Activated CD4-positive, alpha-beta T cell treated with anti-CD3 and anti-CD28 coated beads, Interleukin-2, amount 10 ng/mL, durations not matched to agents 24 days and 14 days (primary cell): ENCODE results near the gene TMEM40. TPM values are rescaled to one million over a fixed set of nuclear protein-coding genes. Genes with fewer than 3 reads are reported as not detected.
A peak's percentile ranks its signal among the peaks of the same experiment; 100 is the strongest.

ENCODE experiments used
- DNase-seq: peaks from one replicate; pipeline ENCODE4 v3.0.0; 2022
- H3K27ac Mint-ChIP-seq: one replicate; pipeline ENCODE4 v1.8.0; 2022; ENCODE audit warnings: mild to moderate bottlenecking, mixed read lengths
- H3K27me3 Mint-ChIP-seq: one replicate; pipeline ENCODE4 v1.8.0; 2022; ENCODE audit warnings: mixed read lengths
- H3K36me3 Mint-ChIP-seq: one replicate; pipeline ENCODE4 v1.8.0; 2022; ENCODE audit warnings: low read depth, mild to moderate bottlenecking, mixed read lengths
- H3K4me1 Mint-ChIP-seq: one replicate; pipeline ENCODE4 v1.8.0; 2021; ENCODE audit warnings: mixed read lengths
- H3K4me3 Mint-ChIP-seq: one replicate; pipeline ENCODE4 v1.8.0; 2022; ENCODE audit warnings: mild to moderate bottlenecking, moderate library complexity, mixed read lengths
- H3K9me3 Mint-ChIP-seq: one replicate; pipeline ENCODE4 v1.8.0; 2021; ENCODE audit warnings: mixed read lengths
- intact Hi-C: fragments of 100-400 bp; cut with micrococcal nuclease; formaldehyde crosslinking; loops from one replicate; pipeline ENCODE4 v1.15.1; 2023
- total RNA-seq: library from RNA; stranded (reverse); gene quantifications from 2 replicates; pipeline ENCODE4 v1.2.3, GENCODE V29; 2022

Gene TMEM40, protein sequence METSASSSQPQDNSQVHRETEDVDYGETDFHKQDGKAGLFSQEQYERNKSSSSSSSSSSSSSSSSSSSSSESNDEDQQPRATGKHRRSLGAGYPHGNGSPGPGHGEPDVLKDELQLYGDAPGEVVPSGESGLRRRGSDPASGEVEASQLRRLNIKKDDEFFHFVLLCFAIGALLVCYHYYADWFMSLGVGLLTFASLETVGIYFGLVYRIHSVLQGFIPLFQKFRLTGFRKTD
- total RNA-seq = not detected in 2 replicates

DNA sequence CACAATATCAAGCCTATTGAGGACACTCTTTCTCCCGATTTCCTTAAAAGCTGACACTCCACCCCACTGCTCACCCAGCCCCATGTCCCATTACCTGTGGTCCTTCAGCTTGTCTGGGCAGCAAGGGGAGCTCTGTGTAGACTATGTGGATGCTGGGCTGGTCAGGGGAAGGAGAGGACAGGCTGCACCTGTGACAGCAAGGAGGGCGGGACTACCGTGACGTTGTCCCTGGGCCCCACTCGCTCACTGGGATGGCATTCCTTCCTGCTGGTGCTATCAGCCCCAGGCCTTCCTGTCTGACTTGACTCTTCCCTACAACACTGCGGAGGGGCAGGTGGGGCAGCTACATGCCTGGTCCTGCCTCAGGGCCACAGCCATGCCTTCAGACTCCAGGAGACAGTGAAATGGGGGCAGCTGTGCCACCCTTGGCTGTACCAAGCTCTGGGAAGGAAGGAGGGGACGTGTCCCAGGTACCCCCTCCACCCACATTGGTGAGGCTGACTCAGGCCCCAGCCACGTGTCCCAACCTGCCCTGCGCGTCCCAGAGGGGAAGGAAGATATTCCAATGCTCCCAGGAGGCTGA lies at the start of gene TMEM40:
Gene TMEM40, minus strand, starts transcription at position 163 of the 583 bp plus-strand sequence. CDS start 9,427 bp downstream, outside the sequence.
- Mint-ChIP-seq H3K27ac (no peak within 1 kb of the TSS), H3K9me3 (no peaks in the 10 kb centered on the region), H3K36me3 (no peaks in the 10 kb centered on the region), H3K27me3 (peaks cover 4% of the 10 kb centered on the region), H3K4me1 (peaks cover 8% of the 10 kb centered on the region), H3K4me3 (no peak within 1 kb of the TSS)
- intact Hi-C loops = no loop called here
- DNase-seq = no peak

- intact Hi-C loops = no loop called here
- Mint-ChIP-seq H3K4me1 (peaks cover 7% of the 10 kb centered on the region), H3K27ac (no peak overlapping the region), H3K27me3 (peaks cover 10% of the 10 kb centered on the region), H3K9me3 (no peaks in the 10 kb centered on the region), H3K4me3 (no peak overlapping the region), H3K36me3 (no peaks in the 10 kb centered on the region)
- no peak for DNase-seq
Measured at GRCh38 chr3:12808587-12808986, 49.5 kb upstream of the TMEM40 start.

DNA sequence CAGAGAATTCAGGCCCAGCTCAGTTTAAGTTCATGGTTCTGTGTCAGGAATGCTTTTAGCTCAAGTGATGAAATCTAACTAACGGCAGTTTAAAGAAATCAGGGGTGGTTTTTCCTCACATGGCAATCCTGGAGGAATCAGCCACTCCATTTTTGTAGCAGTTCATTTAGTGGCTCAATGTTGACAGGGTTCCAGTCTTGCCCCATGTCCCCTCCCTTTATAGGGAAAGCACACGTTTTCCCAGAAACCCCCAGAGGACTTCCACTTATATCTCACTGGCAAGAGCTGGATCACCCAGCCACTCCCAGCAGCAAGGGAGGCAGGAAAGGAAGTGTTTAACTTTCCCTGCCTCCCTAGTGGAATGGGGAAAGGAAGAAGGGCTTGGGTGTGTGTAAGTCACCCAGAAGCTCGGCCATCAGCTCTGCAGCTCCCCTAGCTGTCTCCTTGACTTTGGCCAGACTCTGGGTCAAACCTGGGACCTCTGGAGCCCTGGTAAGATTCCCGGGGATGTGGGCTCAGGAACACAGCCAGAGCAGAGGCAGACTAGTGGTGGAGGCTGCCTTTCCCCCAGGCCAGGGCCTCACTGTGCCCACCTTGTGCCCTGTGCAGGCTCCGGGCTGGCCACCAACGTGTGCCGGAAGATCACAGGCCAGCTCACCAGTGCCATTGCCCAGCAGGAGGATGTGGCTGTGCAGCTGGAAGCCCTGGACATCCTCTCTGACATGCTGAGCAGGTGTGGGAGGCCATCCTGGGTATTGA lies 48.7 kb upstream of the TMEM40 start:
- intact Hi-C loops = no loop called here

DNA sequence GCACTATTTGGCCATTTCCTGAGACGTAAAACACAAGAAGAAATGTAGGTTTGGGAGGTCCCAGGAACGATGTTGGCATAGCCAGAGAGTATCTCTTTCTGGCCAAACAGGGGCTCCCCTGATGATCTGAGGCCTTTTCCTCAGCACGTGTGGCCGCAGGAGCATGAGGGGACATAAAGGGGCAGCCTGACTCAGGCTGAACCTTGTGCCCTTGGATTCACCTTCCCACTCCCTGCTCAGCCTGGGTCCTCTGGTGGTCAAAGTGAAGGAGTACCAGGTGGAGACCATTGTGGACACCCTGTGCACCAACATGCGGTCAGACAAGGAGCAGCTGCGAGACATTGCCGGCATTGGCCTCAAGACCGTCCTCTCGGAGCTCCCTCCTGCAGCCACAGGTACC lies 48.0 kb upstream of the TMEM40 start:
- Mint-ChIP-seq H3K36me3 (no peaks in the 10 kb centered on the region), H3K27ac (no peak overlapping the region), H3K9me3 (no peaks in the 10 kb centered on the region), H3K4me3 (no peak overlapping the region), H3K27me3 (peaks cover 10% of the 10 kb centered on the region), H3K4me1 (peaks cover 7% of the 10 kb centered on the region)
- intact Hi-C loops = no loop called here
- DNase-seq = no peak

More for the DNA sequence above, 48.7 kb upstream of the TMEM40 start:
- H3K27ac Mint-ChIP-seq = no peak overlapping the region
- DNase-seq = no peak
- H3K4me1 Mint-ChIP-seq = peaks cover 7% of the 10 kb centered on the region
- peaks cover 10% of the 10 kb centered on the region for H3K27me3 Mint-ChIP-seq
- no peaks in the 10 kb centered on the region for H3K9me3 Mint-ChIP-seq
- H3K4me3 Mint-ChIP-seq = no peak overlapping the region
- H3K36me3 Mint-ChIP-seq = no peaks in the 10 kb centered on the region

GRCh38 chr3:12803371-12803770 lies 44.3 kb upstream of the TMEM40 start:
- Mint-ChIP-seq H3K27ac (no peak overlapping the region), H3K4me1 (no peaks in the 10 kb centered on the region), H3K9me3 (no peaks in the 10 kb centered on the region), H3K27me3 (peaks cover 2% of the 10 kb centered on the region), H3K4me3 (no peak overlapping the region), H3K36me3 (no peaks in the 10 kb centered on the region)
- no peak for DNase-seq
- intact Hi-C loops = no loop called here

DNA sequence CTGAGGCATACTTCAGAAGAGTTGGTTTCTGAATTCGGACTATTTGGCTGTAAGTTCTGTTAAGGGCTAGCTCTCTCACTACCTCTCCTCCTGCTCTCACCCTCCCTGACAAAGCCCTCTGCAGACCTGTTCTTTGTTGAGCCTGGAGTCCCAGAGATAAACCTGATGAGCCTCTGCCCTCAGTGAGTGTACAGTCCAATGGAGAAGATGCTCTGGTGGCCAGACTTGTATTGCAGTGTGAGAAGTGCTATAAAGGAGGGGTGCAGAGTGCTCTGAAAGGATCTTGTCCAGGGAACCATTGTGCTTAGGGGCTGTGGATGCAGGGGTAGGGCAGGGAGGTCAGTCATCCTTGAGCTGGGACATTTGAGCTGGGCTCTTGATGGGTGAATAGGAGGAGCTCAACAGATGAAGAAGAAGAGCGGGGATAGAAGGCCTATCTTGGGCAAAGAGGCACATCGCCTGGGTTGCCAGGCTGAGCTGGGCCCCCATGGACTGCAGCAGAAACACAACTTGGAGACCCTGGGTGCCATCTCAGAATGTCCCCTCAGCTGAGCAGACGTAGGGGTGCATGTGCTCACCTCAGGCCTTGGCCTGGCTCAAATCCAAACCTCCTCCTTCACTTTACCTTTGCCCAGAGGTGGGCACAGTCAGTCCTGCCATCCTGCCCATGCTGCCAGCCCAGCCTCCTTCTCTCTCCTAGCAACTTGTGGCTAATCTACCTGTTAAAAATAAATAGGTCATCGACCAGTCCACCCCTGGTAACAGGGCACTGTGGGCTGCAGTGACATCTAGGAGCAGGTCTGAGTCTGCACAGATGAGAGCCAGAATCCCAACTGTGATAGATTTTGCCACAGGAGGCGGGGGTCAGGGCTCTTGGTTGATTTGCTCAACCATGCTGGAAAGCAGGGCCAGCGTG lies 40.7 kb upstream of the TMEM40 start:
- Mint-ChIP-seq H3K36me3 (no peaks in the 10 kb centered on the region), H3K27me3 (peaks cover 25% of the 10 kb centered on the region), H3K4me1 (peaks cover 5% of the 10 kb centered on the region), H3K4me3 (no peak overlapping the region), H3K9me3 (no peaks in the 10 kb centered on the region), H3K27ac (no peak overlapping the region)
- intact Hi-C loops = no loop called here
- DNase-seq = no peak

DNA sequence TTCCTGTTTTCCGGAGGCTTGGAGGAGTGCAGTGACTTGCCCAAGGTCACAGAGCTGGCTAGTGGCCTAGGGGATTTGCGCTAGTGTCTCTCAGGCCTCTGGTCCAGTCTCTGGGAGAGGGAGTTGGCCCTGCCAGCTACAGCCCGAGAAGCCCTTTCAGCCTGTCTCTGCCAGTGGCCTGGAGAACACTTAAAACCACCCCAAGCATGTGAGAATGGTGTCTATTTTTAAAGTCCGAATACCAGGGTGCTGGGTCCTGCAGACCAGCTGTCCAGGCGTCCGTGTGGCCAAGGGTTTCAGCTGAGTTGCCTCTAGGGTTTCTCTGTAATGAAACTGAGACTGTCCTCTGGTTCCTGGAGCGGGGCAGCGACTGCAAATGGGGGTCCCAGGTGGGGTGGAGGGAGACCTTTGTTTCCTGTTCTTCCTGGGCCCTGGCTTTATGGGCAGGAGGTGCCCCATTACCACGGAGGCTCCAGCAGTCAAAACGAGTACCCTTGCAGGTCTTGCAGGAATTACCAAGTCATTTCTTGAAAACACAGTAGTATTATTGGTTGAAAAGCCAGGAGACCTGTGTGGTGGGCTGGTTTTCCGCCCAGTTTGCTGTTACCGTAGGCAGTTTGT lies 39.6 kb upstream of the TMEM40 start:
- Mint-ChIP-seq H3K9me3 (no peaks in the 10 kb centered on the region), H3K4me3 (no peak overlapping the region), H3K27me3 (peaks cover 27% of the 10 kb centered on the region), H3K27ac (no peak overlapping the region), H3K36me3 (no peaks in the 10 kb centered on the region), H3K4me1 (peaks cover 5% of the 10 kb centered on the region)
- no peak for DNase-seq
- intact Hi-C loops = no loop called here

DNA sequence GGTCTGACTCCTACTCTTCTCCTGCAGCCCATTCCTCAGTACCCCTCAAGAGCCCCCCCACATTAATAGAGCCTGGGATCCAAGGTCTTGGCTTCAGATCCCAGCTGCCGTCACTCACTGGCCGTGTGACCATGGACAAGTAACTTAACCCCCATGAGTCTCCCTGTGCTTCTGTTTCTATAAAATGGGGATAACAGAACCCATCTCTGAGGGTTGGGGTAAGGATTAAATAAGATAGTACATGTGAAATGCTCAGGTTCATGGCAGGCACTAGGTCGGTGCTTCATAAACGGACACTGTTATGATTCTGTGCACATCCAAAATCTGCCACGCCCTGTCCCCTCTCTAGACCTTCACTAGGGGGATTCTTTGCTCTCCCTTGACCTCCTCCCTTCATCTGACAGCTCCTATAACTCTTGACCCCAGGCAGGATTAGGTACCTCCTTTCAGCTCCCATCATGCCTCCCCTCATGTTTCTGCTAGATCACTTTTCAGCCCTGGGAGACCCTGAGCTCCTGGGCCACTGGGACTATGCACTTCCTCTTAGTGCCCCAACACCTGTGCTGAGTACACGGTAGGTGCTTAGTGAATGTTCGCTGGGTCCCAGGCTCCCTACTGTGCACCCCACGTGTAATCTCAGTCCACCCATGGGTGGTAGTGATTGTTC lies 39.0 kb upstream of the TMEM40 start:
- peaks cover 5% of the 10 kb centered on the region for H3K4me1 Mint-ChIP-seq
- intact Hi-C loops = no loop called here
- no peak overlapping the region for H3K4me3 Mint-ChIP-seq
- no peak for DNase-seq
- no peaks in the 10 kb centered on the region for H3K9me3 Mint-ChIP-seq
- no peak overlapping the region for H3K27ac Mint-ChIP-seq
- no peaks in the 10 kb centered on the region for H3K36me3 Mint-ChIP-seq
- peaks cover 27% of the 10 kb centered on the region for H3K27me3 Mint-ChIP-seq

- DNase-seq = no peak
- Mint-ChIP-seq H3K27me3 (peaks cover 27% of the 10 kb centered on the region), H3K9me3 (no peaks in the 10 kb centered on the region), H3K36me3 (no peaks in the 10 kb centered on the region), H3K27ac (no peak overlapping the region), H3K4me3 (peak overlapping the region; percentile 71), H3K4me1 (peaks cover 5% of the 10 kb centered on the region)
- intact Hi-C loops = no loop called here
Measured at GRCh38 chr3:12797124-12797891, 38.2 kb upstream of the TMEM40 start.

GRCh38 chr3:12796171-12797123 lies 37.4 kb upstream of the TMEM40 start, which contains the start of gene CAND2:
Gene CAND2, plus strand, starts transcription at chr3:12796680. Its CDS starts 41 bp downstream, at chr3:12796721.
- H3K4me1 Mint-ChIP-seq = peaks cover 5% of the 10 kb centered on the region
- H3K9me3 Mint-ChIP-seq = no peaks in the 10 kb centered on the region
- H3K27ac Mint-ChIP-seq = peak within 1 kb of the TSS; percentile 45
- intact Hi-C loops = no loop called here
- no peaks in the 10 kb centered on the region for H3K36me3 Mint-ChIP-seq
- DNase-seq = peak; percentile 71
- peaks cover 27% of the 10 kb centered on the region for H3K27me3 Mint-ChIP-seq
- peak within 1 kb of the TSS; percentile 75 for H3K4me3 Mint-ChIP-seq

- peaks cover 5% of the 10 kb centered on the region for H3K4me1 Mint-ChIP-seq
- intact Hi-C loops = no loop called here
Measured at GRCh38 chr3:12793701-12794100, 34.6 kb upstream of the TMEM40 start.

More at GRCh38 chr3:12793701-12794100, 34.6 kb upstream of the TMEM40 start:
- no peak for DNase-seq
- H3K9me3 Mint-ChIP-seq = no peaks in the 10 kb centered on the region
- no peak overlapping the region for H3K27ac Mint-ChIP-seq
- H3K4me3 Mint-ChIP-seq = no peak overlapping the region
- no peaks in the 10 kb centered on the region for H3K36me3 Mint-ChIP-seq
- H3K27me3 Mint-ChIP-seq = peaks cover 30% of the 10 kb centered on the region
